H1 (cell line): ENCODE data around the gene MRM2. TPM values are rescaled to one million over a fixed set of nuclear protein-coding genes. Genes with fewer than 3 reads are reported as not detected.

ENCODE experiments used
- CTCF ChIA-PET: fragments of 300-600 bp; sonication (Branson Sonifier 250); formaldehyde crosslinking; loops from one replicate; lab custom pipeline; 2021; ENCODE audit not compliant: partially characterized antibody; lab: Charles Lee
- POLR2A ChIA-PET: fragments of 300-600 bp; sonication (Branson Sonifier 250); formaldehyde crosslinking; loops from one replicate; lab custom pipeline; 2021; ENCODE audit warnings: inconsistent platforms; ENCODE audit not compliant: partially characterized antibody; lab: Charles Lee
- DNase-seq, 2 experiments: peaks; one replicate each; pipeline versions ENCODE4 v3.0.0 to v3.0.0-alpha.2; 2010 to 2022; ENCODE audit warnings: low spot score in 2 of 2, low read depth in 1 of 2, mixed read lengths in 1 of 2
- FAIRE-seq: peaks from 2 replicates; lab custom pipeline; 2011; peaks lifted over from hg19 to GRCh38; lab: Jason Lieb, UNC
- H2AFZ ChIP-seq: 2 replicates; pipeline ENCODE4 v1.8.1; 2012; ENCODE audit warnings: low read length, inconsistent platforms
- H2AK5ac ChIP-seq: 2 replicates; pipeline ENCODE4 v1.6.1; 2013; ENCODE audit warnings: low read depth, low read length
- H2BK120ac ChIP-seq: replicated peaks from 2 replicates; pipeline ENCODE3; 2013; ENCODE audit warnings: low read depth, low read length, inconsistent platforms
- H2BK12ac ChIP-seq: 2 replicates; pipeline ENCODE4 v1.6.1; 2013; ENCODE audit warnings: low read depth, low read length
- H2BK15ac ChIP-seq: 2 replicates; pipeline ENCODE4 v1.6.1; 2013; ENCODE audit warnings: low read length
- H2BK20ac ChIP-seq: 2 replicates; pipeline ENCODE4 v1.6.1; 2013; ENCODE audit warnings: low read length
- H2BK5ac ChIP-seq: 2 replicates; pipeline ENCODE4 v1.6.1; 2013; ENCODE audit warnings: low read depth, low read length
- H3K14ac ChIP-seq: 2 replicates; pipeline ENCODE4 v1.6.1; 2013; ENCODE audit warnings: inconsistent platforms; ENCODE audit not compliant: insufficient read length
- H3K18ac ChIP-seq: 2 replicates; pipeline ENCODE4 v1.6.1; 2013; ENCODE audit warnings: low read length; ENCODE audit errors: extremely low read depth
- H3K23ac ChIP-seq: 2 replicates; pipeline ENCODE4 v1.6.1; 2013; ENCODE audit warnings: inconsistent platforms; ENCODE audit not compliant: insufficient read length
- H3K23me2 ChIP-seq: 2 replicates; pipeline ENCODE4 v1.6.1; 2013; ENCODE audit warnings: low read depth, low read length
- H3K27ac ChIP-seq: 2 replicates; pipeline ENCODE4 v1.6.1; 2011; ENCODE audit warnings: low read depth, low read length, inconsistent platforms
- H3K27me3 ChIP-seq, 4 experiments: replicated peaks in 1 of 4; 1 replicate in 1 of 4; 2 replicates in 3 of 4; pipeline versions ENCODE4 v1.6.1 to v1.8.1; 2011 to 2013; ENCODE audit warnings: low read length in 3 of 4, mild to moderate bottlenecking in 3 of 4, inconsistent platforms in 2 of 4, mixed read lengths in 2 of 4, moderate library complexity in 1 of 4; ENCODE audit not compliant: control insufficient read depth in 3 of 4, insufficient read depth in 3 of 4; ENCODE audit errors: extremely low read depth in 1 of 4
- H3K36me3 ChIP-seq, 4 experiments: 2 replicates each; pipeline versions ENCODE4 v1.6.1 to v1.8.1; 2011 to 2013; ENCODE audit warnings: mild to moderate bottlenecking in 4 of 4, low read length in 3 of 4, moderate library complexity in 2 of 4, control low read depth in 1 of 4, inconsistent platforms in 1 of 4; ENCODE audit not compliant: insufficient read depth in 4 of 4, control insufficient read depth in 2 of 4
- H3K4ac ChIP-seq: replicated peaks from 2 replicates; pipeline ENCODE3; 2013; ENCODE audit warnings: low read length, low read depth, mixed read lengths, inconsistent platforms; ENCODE audit not compliant: insufficient read length
- H3K4me1 ChIP-seq, 4 experiments: replicated peaks in 1 of 4; 1 replicate in 1 of 4; 2 replicates in 3 of 4; pipeline versions ENCODE4 v1.6.1 to v1.8.1; 2011 to 2013; ENCODE audit warnings: low read length in 3 of 4, inconsistent platforms in 2 of 4, mixed read lengths in 1 of 4; ENCODE audit not compliant: insufficient read depth in 4 of 4, control insufficient read depth in 3 of 4
- H3K4me2 ChIP-seq, 2 experiments: 2 replicates each; pipeline versions ENCODE4 v1.6.1 to v1.8.1; 2011 to 2013; ENCODE audit warnings: low read depth in 2 of 2, low read length in 2 of 2, control low read depth in 1 of 2, inconsistent platforms in 1 of 2, mild to moderate bottlenecking in 1 of 2; ENCODE audit not compliant: insufficient read depth in 1 of 2
- H3K4me3 ChIP-seq, 4 experiments: fragments of 200-600, 300-600 bp in 1 of 4; sonication (generic), shearing (Covaris generic), sonication (Bioruptor Twin) in 1 of 4; 2 replicates each; pipeline versions ENCODE4 v1.5.1 to v1.8.1; 2011 to 2016; ENCODE audit warnings: low read length in 4 of 4, low read depth in 3 of 4, control low read depth in 2 of 4, inconsistent platforms in 2 of 4, mild to moderate bottlenecking in 2 of 4, mixed read lengths in 1 of 4, moderate library complexity in 1 of 4; ENCODE audit not compliant: insufficient read depth in 2 of 4; ENCODE audit errors: extremely low read depth in 1 of 4
- H3K56ac ChIP-seq: replicated peaks from 2 replicates; pipeline ENCODE3; 2013; ENCODE audit warnings: low read depth, mild to moderate bottlenecking, mixed read lengths, low read length, inconsistent platforms; ENCODE audit not compliant: insufficient read length
- H3K79me1 ChIP-seq: 2 replicates; pipeline ENCODE4 v1.6.1; 2013; ENCODE audit warnings: low read depth, low read length, control low read depth
- H3K79me2 ChIP-seq, 2 experiments: 2 replicates each; pipeline versions ENCODE4 v1.6.1 to v1.8.1; 2012 to 2013; ENCODE audit warnings: low read length in 2 of 2, mild to moderate bottlenecking in 2 of 2, inconsistent platforms in 1 of 2; ENCODE audit not compliant: insufficient read depth in 2 of 2, control insufficient read depth in 1 of 2
- H3K9ac ChIP-seq, 4 experiments: replicated peaks in 1 of 4; 1 replicate in 1 of 4; 2 replicates in 3 of 4; pipeline versions ENCODE4 v1.6.1 to v1.8.1; 2011 to 2013; ENCODE audit warnings: low read depth in 3 of 4, low read length in 3 of 4, control low read depth in 2 of 4, mild to moderate bottlenecking in 2 of 4, moderate library complexity in 2 of 4, inconsistent platforms in 1 of 4; ENCODE audit errors: extremely low read depth in 1 of 4
- H3K9me3 ChIP-seq, 2 experiments: 2 replicates each; pipeline versions ENCODE4 v1.6.1 to v1.8.1; 2012 to 2013; ENCODE audit warnings: mild to moderate bottlenecking in 2 of 2, moderate library complexity in 2 of 2, control low read depth in 1 of 2, inconsistent platforms in 1 of 2, low read depth in 1 of 2, low read length in 1 of 2, mixed read lengths in 1 of 2; ENCODE audit not compliant: insufficient read depth in 2 of 2
- H4K20me1 ChIP-seq, 2 experiments: replicated peaks in 1 of 2; 2 replicates each; pipeline versions ENCODE3 to v1.8.1; 2011 to 2013; ENCODE audit warnings: inconsistent platforms in 2 of 2, low read length in 2 of 2, mild to moderate bottlenecking in 1 of 2; ENCODE audit not compliant: insufficient read depth in 2 of 2, control insufficient read depth in 1 of 2
- H4K5ac ChIP-seq: 2 replicates; pipeline ENCODE4 v1.6.1; 2013; ENCODE audit warnings: low read length, low read depth, mixed read lengths, inconsistent platforms; ENCODE audit not compliant: insufficient read length
- H4K8ac ChIP-seq: 2 replicates; pipeline ENCODE4 v1.8.0; 2013; ENCODE audit warnings: mild to moderate bottlenecking, moderate library complexity, low read length, inconsistent platforms; ENCODE audit not compliant: insufficient read depth; ENCODE audit errors: extremely low read depth
- H4K91ac ChIP-seq: replicated peaks from 2 replicates; pipeline ENCODE3; 2013; ENCODE audit warnings: low read length, mixed read lengths, inconsistent platforms; ENCODE audit not compliant: insufficient read length
- CBX5 ChIP-seq: fragments of 300-800, 300-1000 bp; sonication (generic); IDR thresholded peaks from 2 replicates; pipeline ENCODE4 v1.7.1; 2016; ENCODE audit warnings: antibody characterized with exemption, low read length, low read depth
- KDM4A ChIP-seq: IDR thresholded peaks from one replicate; pipeline ENCODE4 v1.7.1; 2012; ENCODE audit warnings: low read depth, mild to moderate bottlenecking, moderate library complexity, low read length, inconsistent platforms; ENCODE audit not compliant: severe bottlenecking
- RAD21 ChIP-seq, 2 experiments: IDR thresholded peaks in 1 of 2; conservative IDR thresholded peaks in 1 of 2; 2 replicates each; pipeline ENCODE4 v1.6.1; 2011; ENCODE audit warnings: low read depth in 2 of 2, low read length in 2 of 2, improper control_type of control experiment in 1 of 2, inconsistent platforms in 1 of 2, mild to moderate bottlenecking in 1 of 2, moderate library complexity in 1 of 2
- WGBS, 2 experiments: shearing (Covaris generic) in 1 of 2; methylation state at CpG; one replicate each; pipeline versions ENCODE4 v1.1.6 to v1.1.7; 2013 to 2015; ENCODE audit warnings: low lambda C conversion rate in 2 of 2, mixed read lengths in 2 of 2, inconsistent platforms in 1 of 2, low coverage in 1 of 2, missing lambda C conversion rate in 1 of 2; ENCODE audit not compliant: insufficient replicate concordance in 2 of 2, insufficient coverage in 1 of 2, insufficient read length in 1 of 2; ENCODE audit errors: extremely low coverage in 1 of 2, missing lambda C conversion rate in 1 of 2; 5-methylcytosine and 5-hydroxymethylcytosine counted together
- polyA plus RNA-seq, 7 experiments: library from polyadenylated mRNA; depleted of rRNA in 3 of 7; stranded (reverse) in 5 of 7; unstranded in 2 of 7; fragments of >200 nt in 5 of 7; fragments of 200-250 nt in 2 of 7; gene quantifications; 1 replicate in 5 of 7; 2 replicates in 1 of 7; 4 replicates in 1 of 7; pipeline versions ENCODE4 v1.2.1 to v1.2.3, GENCODE V29; 2011 to 2013; ENCODE audit warnings: missing spikeins in 2 of 7, mixed read lengths in 2 of 7
- total RNA-seq: library from RNA; stranded (reverse); fragmentation: NEBNext Ultra II Directional; extraction: Animal tissue kit (Norgen Biotek cat#: 25700); gene quantifications from 2 replicates; pipeline ENCODE4 v1.2.1, GENCODE V29; 2021

Gene MRM2
- total and polyA plus RNA-seq, 2 of the 8 experiments (the other 6 are each of a cell fraction or from before 2014, with no cell fraction given): 17.2 to 38.6 TPM

GRCh38 chr7:2231992-2232765 lies 9.8 kb downstream of the MRM2 start:
- Histone ChIP-seq H2BK12ac (no peak overlapping the region), H3K4me3 (peak overlapping the region; percentile 62 to 93 (median 82)), H3K9ac (peak overlapping the region; percentile 65 to 93 (median 70)), H3K27me3 (no peaks in the 10 kb centered on the region), H3K23me2 (peaks cover 8% of the 10 kb centered on the region; the same call in 1 of the 2 replicates), H3K36me3 (peaks cover 13 to 40% (median 28%) of the 10 kb centered on the region in 4 experiments; a peak in 7 of 8 replicates), H4K20me1 (peaks cover 3 to 12% of the 10 kb centered on the region in 2 experiments), H2AK5ac (no peak overlapping the region), H3K18ac (no peak overlapping the region; the same call in 1 of the 2 replicates), H3K14ac (no peak overlapping the region), H3K79me2 (peaks cover 8 to 40% of the 10 kb centered on the region in 2 experiments), H3K9me3 (no peaks in the 10 kb centered on the region), H3K4me1 (peaks cover 0 to 2% (median 0%) of the 10 kb centered on the region in 4 experiments; a peak in 1 of 7 replicates), H3K27ac (peak overlapping the region; percentile 31; the same call in 1 of the 2 replicates), H3K4ac (no peak overlapping the region), H2AFZ (no peak overlapping the region), H4K8ac (peak overlapping the region; percentile 73; the same call in 1 of the 2 replicates), H3K56ac (peak overlapping the region; percentile 40), H3K79me1 (peaks cover 10% of the 10 kb centered on the region), H2BK20ac (no peak overlapping the region), H4K5ac (peak overlapping the region; percentile 18), H4K91ac (no peak overlapping the region), H3K4me2 (peak overlapping the region; percentile 60 to 82), H3K23ac (no peak overlapping the region), H2BK120ac (no peak overlapping the region), H2BK5ac (no peak overlapping the region; the same call in 1 of the 2 replicates), H2BK15ac (no peak overlapping the region)
- TF ChIP-seq KDM4A (no peak), CBX5 (no peak), RAD21 (IDR thresholded peaks at IDR 0.05 in 1 of 2, conservative IDR thresholded peaks at IDR 0.05 in 1 of 2; ENCODE audit: low read depth in 2 of 2, low read length in 2 of 2) (no peak)
- CTCF ChIA-PET: interaction anchor here (0.6 to 1.8 kb wide), 7 partner anchors 16 to 148 kb away, joined by 3 to 7 read pairs (median 3); no protein-coding TSS in a partner anchor
- 11% methylated on average over 30 of the region's 46 CpGs; no CpG with 5 or more reads in 1 of the 2 experiments for WGBS, 2 experiments
- DNase-seq: peak in 1 of 2 experiments; percentile 63
- POLR2A ChIA-PET: interaction anchor here (0.5 to 4.5 kb wide), 17 partner anchors 9 to 400 kb away, joined by 3 to 36 read pairs (median 3); partner anchors contain the start of genes MRM2, NUDT1 and SNX8
- FAIRE-seq: no peak
